Stimulated activated CD8-positive, alpha-beta memory T cell treated with anti-CD3 and anti-CD28 coated beads, Interleukin-12 subunit alpha, Interleukin-12 subunit beta, amount 100 ng/mL, for 24 hours (primary cell): ENCODE measurements around the gene VPS13D.
"Not testable (repeated sequence)": the region's sequence is repeated elsewhere in the genome, so short reads cannot be mapped to it uniquely, and the experiment has no call there.

Experiments
- DNase-seq: peaks from one replicate; pipeline ENCODE4 v3.0.0-alpha.2; 2020; ENCODE audit errors: extremely low read depth

VPS13D gene

GRCh38 chr1:12515234-12515633, 285.4 kb downstream of the VPS13D start:
- no peak for DNase-seq

DNA sequence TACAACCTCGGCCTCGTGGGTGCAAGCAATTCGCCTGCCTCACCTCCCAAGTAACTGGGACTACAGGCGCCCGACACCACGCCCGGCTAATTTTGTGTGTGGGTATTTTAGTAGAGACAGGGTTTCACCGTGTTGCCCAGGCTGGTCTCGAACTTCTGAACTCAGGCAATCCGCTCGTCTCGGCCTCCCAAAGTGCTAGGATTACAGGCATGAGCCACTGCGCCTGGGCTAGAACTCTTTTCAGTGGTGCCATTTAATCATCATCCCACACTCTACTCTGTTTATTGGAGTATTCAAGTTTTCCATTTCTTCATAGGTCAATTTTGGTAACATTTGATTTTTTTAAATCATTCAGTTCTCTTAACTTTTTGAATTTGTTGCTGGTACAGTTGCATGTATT, 286.9 kb downstream of the VPS13D start:
- no peak for DNase-seq

GRCh38 chr1:12518931-12519692, 289.3 kb downstream of the VPS13D start:
- peak; percentile 15 for DNase-seq

DNA sequence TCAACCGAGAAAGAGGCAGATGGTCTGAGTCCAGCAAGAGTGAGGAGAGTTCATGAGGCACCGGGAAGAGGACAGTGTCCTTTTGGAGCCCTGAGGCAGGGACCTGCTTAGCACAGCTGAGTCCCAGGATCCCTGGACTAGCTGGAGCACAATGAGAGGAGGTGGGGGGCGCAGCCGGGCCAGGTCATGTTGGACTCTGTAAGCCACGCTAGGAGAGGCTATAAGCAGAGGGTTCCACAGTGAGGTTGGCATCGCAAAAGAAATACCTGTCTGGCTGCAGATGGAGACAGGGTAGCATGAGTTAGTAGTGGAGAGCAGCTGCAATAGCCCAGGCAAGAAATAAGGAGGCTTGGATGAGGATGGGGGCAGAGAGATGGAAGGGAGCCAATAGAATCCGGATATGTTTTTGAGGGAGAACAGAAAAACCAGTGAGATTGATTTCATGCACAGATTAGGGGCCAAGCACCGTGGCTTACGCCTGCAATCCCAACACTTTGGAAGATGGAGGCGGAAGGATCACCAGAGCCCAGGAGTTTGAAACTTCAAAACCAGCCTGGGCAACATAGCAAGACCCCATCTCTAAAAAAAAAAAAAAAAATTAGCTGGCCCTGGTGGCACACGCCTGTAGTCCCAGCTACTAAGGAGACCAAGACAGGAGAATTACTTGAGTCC, 290.0 kb downstream of the VPS13D start:
- no peak for DNase-seq

GRCh38 chr1:12521096-12521495, 291.3 kb downstream of the VPS13D start:
- DNase-seq: no peak

DNA sequence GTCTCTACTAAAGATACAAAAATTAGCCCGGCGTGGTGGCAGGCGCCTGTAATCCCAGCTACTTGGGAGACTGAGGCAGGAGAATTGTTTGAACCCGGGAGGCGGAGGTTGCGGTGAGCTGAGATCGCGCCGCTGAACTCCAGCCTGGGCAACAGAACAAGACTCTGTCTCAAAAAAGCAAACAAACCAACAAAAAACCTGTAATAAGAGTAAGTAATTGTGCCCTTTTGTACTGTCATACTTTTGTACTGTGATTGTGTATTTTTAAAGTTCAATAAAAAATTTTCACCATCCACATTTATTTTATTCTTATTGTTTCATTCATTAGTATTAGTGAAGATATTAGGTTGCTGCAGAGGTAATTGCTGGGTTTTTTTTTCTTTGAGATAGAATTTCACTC, 292.9 kb downstream of the VPS13D start:
- DNase-seq: not testable (repeated sequence)

DNA sequence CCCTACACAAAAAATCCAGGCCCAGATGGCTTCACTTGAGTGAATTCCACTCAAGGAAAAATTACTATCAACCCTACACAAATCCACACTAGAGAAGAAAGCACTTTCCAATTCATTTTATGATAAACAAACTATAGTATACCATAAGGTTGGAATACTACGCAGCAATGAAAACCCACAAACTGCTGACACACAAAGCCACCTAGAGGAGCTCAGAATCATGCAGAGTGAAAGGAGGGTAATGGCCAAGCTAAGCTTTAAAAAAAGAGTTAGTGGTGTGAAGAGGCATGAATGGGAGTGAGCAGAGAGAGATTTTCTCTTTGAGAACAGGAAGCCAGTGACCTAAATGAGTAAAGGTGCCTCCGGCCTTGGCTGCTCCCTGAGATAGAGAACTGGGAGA, 294.4 kb downstream of the VPS13D start:
- no peak for DNase-seq

DNA sequence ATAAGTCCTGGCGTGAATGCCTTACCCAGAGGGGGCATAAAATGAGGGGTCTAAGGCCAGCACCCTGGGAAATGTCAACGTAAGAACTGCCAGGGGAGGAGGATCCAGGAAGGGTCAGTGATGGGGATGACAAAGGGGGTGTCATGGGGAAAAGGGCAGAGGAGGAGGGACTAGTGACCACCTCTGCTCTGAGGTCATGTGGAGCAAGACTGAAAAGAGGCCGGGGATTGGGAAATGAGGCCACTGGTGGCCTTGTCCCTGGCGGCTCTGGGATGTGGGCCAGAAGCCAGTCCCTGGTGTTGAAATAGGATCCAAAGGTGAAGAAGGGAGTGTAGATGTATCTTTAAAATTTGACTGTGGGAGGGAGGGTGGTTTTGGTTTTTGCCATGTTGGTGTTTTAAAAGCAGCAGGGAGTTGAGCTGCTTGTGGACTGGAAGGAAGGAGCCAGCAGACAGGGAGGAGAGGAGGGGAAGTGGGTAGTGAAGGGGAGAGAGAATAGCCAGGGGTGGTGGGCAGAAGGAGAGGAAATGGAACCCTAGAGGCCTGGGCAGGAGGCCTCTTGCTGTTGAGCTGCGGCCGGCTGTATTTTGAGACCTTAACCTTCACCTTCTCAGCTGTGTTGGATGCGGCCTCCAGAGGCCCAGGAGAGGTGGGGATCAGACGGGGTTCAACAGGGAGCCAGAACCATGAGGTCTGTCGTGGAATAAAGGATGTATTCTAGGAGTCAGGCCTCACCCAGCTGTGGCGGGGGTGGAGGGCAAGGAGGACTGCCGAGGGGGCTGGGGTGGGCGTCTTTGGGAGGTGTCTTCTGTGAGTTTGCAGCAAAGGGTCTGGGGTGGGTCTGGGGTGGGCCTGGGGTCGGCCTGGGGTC, 295.7 kb downstream of the VPS13D start:
- DNase-seq: no peak

DNA sequence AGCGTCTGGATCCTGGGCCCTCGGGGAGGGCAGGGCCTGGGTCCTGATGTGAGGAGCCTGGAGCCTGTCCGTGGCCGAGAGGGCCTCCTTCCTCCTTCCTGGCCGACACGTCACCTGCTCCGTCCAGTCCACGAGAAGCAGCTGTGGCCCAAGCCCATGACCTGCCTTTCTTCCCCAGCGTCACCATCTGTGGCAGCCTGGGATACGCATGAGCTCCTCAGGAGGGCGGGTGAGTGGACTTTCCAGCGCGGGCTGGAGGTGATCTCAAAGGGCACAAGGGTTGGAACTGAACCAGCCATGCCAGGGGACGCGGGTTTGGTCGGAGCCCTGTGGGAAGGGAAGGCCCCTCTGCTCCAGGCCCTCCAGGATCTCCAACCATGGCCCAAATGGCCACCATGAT, 297.7 kb downstream of the VPS13D start:
- no peak for DNase-seq

DNA sequence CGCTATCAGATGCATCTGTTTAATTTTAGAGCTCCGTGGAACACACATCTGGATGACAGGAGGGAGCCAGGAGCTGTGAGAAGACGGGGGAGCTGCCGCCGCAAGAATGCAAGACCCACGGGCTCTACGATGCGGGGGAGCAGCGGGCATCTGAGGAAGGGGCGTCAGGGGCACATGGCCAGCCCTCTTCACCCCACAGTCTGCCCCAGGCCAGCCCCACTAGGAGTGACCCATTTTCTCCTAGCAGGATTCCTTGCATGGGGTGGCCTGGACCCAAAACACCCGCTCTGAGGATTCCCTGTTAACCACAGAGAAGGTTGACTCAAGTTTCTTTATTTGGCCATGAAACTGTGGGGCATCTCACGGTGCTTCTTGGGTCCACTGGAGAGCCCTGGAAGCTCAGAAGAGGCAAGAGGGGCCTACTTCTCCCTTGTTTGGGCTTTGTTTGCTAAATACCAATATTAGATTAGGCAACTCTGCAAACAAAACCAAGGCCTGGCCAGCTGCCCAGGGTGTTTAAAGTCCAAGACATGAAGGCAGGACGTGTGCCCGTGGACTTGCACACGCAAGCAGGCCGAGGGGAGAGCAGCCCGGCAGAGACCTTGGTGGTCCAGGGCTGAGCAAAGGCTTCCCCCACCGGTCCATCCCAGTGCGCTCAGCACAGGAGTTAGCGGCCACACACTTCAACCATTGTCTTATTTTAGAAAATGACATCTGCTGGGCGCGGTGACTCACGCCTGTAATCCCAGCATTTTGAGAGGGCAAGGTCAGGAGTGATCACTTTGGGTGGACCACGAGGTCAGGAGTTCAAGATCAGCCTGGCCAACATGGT, 298.4 kb downstream of the VPS13D start:
- no peak for DNase-seq

DNA sequence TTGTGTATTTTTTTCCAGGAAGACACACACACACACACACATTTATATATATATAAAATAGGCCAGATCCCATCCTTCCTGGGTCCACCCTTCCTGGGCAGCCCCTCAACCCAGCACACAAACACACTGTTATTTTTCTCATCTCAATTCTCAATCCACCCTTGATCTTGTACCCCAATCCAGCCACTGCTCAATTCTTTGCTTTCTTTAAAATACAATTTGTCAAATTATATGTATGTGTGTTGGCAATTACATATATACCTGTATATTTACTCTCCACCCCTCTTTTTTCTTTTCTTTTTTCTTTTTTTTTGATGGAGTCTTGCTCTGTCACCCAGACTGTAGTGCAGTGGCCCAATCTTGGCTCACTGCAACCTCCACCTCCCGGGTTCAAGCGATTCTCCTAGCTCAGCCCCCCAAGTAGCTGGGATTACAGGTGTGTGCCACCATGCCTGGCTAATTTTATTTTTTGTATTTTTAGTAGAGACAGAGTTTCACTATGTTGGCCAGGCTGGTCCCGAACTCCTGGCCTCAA, 299.9 kb downstream of the VPS13D start:
- DNase-seq: no peak

DNA sequence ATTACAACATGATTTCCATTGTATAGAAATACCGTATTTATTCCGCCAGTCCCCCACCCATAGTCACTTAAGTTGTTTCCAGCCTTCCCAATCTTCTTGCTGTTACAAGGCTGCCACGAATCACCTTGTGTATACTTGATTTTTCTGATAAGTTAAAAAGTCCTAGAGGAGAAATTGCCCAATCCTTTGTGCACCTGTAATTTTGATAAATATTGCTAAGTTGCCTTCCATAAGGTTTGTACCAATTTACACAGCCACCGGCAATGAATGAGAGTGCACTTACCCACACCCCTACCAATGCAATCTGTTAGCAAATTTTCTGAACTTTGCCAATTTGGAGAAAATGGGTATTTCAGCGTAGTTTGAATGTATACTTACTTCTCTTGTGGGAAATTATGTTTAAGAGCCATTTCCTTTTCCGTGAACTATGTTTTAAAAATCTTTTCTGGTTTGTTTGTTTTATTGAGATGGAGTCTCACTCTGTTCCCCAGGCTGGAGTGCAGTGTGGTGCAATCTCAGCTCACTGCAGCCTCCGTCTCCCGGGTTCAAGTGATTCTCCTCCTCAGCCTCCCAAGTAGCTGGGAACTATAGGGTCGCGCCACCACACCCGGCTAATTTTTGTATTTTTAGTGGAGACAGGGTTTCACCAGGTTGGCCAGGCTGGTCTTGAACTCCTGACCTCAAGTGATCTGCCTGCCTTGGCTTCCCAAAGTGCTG, 300.8 kb downstream of the VPS13D start:
- no peak for DNase-seq

GRCh38 chr1:12531179-12531499, 301.3 kb downstream of the VPS13D start:
- DNase-seq: no peak

GRCh38 chr1:12532405-12533315, 302.8 kb downstream of the VPS13D start:
- no peak for DNase-seq

DNA sequence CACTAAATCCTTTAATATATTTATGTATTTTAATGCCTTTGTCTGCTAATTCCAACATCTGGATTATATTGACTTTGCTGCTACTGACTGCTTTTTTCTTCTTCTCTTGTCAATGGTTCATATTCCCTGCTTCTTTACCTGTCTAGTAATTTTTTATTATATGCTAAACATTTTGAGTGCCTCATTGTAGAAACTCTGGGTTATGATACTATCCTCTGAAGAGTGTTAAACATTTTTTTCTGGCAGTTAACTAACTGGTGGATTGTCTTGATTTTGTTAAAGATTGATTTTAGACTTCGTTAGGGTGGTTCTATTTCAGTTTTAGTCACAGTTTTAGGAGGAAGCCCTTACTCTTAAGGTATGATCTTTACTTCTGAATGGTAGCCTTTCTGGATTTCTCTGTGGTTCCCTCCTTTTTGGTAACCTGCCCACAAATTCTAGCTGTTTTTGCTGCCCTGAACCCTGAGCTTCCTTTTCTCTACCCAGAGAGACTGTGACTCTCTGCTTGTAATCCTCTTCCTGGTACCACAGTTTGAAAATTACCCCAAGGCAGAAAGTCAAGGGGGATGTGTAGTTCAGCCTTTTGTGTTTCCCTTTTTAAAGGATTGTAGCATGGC, 306.3 kb downstream of the VPS13D start:
- DNase-seq: no peak

- no peak for DNase-seq
These were observed 307.5 kb downstream of the VPS13D start for GRCh38 chr1:12537294-12537693.

GRCh38 chr1:12537906-12538461, 308.2 kb downstream of the VPS13D start:
- no peak for DNase-seq

GRCh38 chr1:12538536-12538935, 308.7 kb downstream of the VPS13D start:
- DNase-seq: not testable (repeated sequence)

DNA sequence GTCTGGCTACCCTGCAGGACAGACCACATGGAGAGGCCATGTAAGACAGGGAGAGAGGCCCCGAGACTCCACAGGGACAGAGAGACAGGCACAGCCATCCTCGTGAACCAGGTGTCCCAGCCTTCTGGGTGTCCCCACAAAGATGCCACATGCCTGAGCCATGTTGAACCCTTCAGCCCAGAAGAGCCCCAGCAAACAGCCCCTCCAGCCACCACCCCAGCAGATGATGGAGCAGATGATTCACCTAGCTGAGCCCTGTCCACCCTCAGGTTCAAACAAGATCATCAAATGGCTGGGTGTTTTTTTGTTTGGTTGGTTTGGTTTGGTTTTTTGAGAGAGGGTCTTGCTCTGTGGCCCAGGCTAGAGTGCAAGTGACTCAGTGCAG, 309.5 kb downstream of the VPS13D start:
- DNase-seq: no peak
